ENCODE data around the gene PLEKHG4. TPM values are rescaled to one million over a fixed set of nuclear protein-coding genes. Genes with fewer than 3 reads are reported as not detected.
A peak's percentile ranks its signal among the peaks of the same experiment; 100 is the strongest.

The PLEKHG4 gene
- total and polyA plus RNA-seq, 10 donors = 5.1 to 27.9 (median 13.0) TPM

DNA sequence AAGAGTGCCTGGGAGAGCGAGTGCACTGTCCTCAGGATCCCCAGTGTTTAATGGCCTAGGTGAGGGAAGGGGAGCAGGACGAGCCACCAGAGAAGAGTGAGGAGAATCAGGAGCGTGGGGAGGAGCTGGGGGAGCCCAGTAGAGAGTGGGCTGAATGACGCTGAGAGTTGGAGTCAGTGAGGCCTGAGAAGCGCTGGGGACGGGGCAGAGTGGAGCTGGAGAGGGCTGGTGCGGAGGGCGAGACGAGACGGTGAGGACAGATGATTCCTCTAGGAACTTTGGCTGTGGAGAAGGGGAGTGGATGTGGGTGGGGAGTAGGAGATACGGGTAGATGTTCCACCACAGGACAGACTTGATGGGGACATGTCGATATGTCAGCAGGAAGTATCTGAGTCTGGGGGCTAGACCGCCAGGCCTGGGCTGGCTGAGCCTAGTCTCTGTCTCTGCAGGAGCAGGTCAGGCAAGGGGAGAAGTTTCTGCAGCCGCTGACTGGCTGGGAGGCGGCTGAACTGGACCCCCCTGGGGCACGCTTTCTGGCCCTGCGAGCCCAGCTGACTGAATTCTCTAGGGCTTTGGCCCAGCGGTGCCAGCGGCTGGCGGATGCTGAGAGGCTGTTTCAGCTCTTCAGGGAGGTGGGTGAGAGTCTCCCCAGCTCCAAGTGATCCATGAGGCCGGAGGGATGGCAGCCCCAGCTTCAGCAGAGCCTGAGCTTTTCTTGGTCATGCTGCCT, 4.7 kb downstream of the PLEKHG4 start:
- WGBS, 5 donors = 88 to 94% (median 92%) methylated on average over 15 to 21 of the region's 21 CpGs
- Histone ChIP-seq H3K27ac (no peak overlapping the region), H3K4me1 (peaks cover 0 to 25% (median 9%) of the 10 kb centered on the region in 6 donors), H3K36me3 (peaks cover 0 to 8% (median 0%) of the 10 kb centered on the region in 6 donors), H3K4me3 (no peak overlapping the region), H3K9me3 (no peaks in the 10 kb centered on the region), H3K27me3 (replicated peaks in 1 of 7) (no peaks in the 10 kb centered on the region)
- peak; percentile 33 for DNase-seq
- TF ChIP-seq POLR2A (IDR thresholded peaks at IDR 0.05) = no peak
- TF ChIP-seq, protein P1, sequence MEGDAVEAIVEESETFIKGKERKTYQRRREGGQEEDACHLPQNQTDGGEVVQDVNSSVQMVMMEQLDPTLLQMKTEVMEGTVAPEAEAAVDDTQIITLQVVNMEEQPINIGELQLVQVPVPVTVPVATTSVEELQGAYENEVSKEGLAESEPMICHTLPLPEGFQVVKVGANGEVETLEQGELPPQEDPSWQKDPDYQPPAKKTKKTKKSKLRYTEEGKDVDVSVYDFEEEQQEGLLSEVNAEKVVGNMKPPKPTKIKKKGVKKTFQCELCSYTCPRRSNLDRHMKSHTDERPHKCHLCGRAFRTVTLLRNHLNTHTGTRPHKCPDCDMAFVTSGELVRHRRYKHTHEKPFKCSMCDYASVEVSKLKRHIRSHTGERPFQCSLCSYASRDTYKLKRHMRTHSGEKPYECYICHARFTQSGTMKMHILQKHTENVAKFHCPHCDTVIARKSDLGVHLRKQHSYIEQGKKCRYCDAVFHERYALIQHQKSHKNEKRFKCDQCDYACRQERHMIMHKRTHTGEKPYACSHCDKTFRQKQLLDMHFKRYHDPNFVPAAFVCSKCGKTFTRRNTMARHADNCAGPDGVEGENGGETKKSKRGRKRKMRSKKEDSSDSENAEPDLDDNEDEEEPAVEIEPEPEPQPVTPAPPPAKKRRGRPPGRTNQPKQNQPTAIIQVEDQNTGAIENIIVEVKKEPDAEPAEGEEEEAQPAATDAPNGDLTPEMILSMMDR (IDR thresholded peaks at IDR 0.05 in 8 of 11, conservative IDR thresholded peaks at IDR 0.05 in 3 of 11) = no peak
- no peak for TF ChIP-seq POLR2AphosphoS5 (IDR thresholded peaks at IDR 0.05)
- intact Hi-C loops (cut with DNase I; ENCODE audit: low total_unique reads) = no loop called here

DNA sequence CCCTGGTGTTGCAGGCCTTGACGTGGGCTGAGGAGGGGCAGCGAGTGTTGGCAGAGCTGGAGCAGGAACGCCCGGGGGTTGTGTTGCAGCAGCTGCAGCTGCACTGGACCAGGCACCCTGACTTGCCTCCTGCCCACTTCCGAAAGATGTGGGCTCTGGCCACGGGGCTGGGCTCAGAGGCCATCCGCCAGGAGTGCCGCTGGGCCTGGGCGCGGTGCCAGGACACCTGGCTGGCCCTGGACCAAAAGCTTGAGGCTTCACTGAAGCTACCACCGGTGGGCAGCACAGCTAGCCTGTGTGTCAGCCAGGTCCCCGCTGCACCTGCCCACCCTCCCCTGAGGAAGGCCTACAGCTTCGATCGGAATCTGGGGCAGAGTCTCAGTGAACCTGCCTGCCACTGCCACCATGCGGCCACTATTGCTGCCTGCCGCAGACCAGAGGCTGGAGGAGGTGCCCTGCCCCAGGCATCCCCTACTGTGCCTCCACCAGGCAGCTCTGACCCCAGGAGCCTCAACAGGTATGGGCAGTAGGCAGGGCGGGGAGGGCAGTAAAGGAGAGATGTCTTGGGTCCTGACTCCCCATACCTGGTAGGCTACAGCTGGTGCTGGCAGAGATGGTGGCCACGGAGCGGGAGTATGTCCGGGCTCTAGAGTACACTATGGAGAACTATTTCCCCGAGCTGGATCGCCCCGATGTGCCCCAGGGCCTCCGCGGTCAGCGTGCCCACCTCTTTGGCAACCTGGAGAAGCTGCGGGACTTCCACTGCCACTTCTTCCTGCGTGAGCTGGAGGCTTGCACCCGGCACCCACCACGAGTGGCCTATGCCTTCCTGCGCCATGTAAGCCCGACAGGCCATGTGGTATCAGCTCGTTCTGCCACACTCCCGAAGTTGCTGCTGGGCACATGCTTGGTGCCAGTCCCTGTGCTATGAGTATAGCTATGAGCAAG, 5.6 kb downstream of the PLEKHG4 start:
- TF ChIP-seq POLR2A (IDR thresholded peaks at IDR 0.05) (no peak), POLR2AphosphoS5 (IDR thresholded peaks at IDR 0.05) (peak in 1 of 3 donors; percentile 8)
- TF ChIP-seq, protein P1 (IDR thresholded peaks at IDR 0.05 in 8 of 11, conservative IDR thresholded peaks at IDR 0.05 in 3 of 11) = peak in 6 of 11 experiments; percentile 20 to 54 (median 34)
- Histone ChIP-seq H3K4me1 (peaks cover 0 to 22% (median 4%) of the 10 kb centered on the region in 6 donors), H3K9me3 (no peaks in the 10 kb centered on the region), H3K27me3 (replicated peaks in 1 of 7) (no peaks in the 10 kb centered on the region), H3K4me3 (no peak overlapping the region), H3K27ac (no peak overlapping the region), H3K36me3 (peaks cover 0 to 8% (median 0%) of the 10 kb centered on the region in 6 donors)
- 83 to 90% (median 86%) methylated on average over 21 to 34 of the region's 34 CpGs for WGBS, 5 donors
- no peak for DNase-seq
- intact Hi-C loops (cut with DNase I; ENCODE audit: low total_unique reads) = no loop called here

GRCh38 chr16:67286441-67287235, 7.3 kb downstream of the PLEKHG4 start:
- peaks cover 0 to 30% (median 2%) of the 10 kb centered on the region in 6 donors for H3K4me1 ChIP-seq
- H3K9me3 ChIP-seq = no peaks in the 10 kb centered on the region
- no peaks in the 10 kb centered on the region for H3K27me3 ChIP-seq (replicated peaks in 1 of 7)
- peaks cover 0 to 8% (median 0%) of the 10 kb centered on the region in 6 donors for H3K36me3 ChIP-seq
- H3K4me3 ChIP-seq = no peak overlapping the region
- DNase-seq = no peak
- TF ChIP-seq, protein P1 (IDR thresholded peaks at IDR 0.05 in 8 of 11, conservative IDR thresholded peaks at IDR 0.05 in 3 of 11) = no peak
- TF ChIP-seq POLR2AphosphoS5 (IDR thresholded peaks at IDR 0.05) (peak in 1 of 3 donors; percentile 9), POLR2A (IDR thresholded peaks at IDR 0.05) (no peak)
- WGBS, 5 donors = 91 to 95% (median 94%) methylated on average over 17 to 28 of the region's 28 CpGs
- intact Hi-C loops (cut with DNase I; ENCODE audit: low total_unique reads) = no loop called here
- no peak overlapping the region for H3K27ac ChIP-seq
